HFF-Myc (cell line): Measurements from ENCODE around the gene CSNK2A1.

Experiments
- DNase-seq: peaks from one replicate; pipeline ENCODE4 v3.0.0-alpha.2; 2011; ENCODE audit warnings: low read depth; ENCODE audit errors: extremely low read depth
- H3K4me3 ChIP-seq: replicated peaks from 2 replicates; pipeline ENCODE4 v1.5.1; 2011; ENCODE audit warnings: low read depth, mild to moderate bottlenecking, control low read depth, low read length
- CTCF ChIP-seq: IDR thresholded peaks from 2 replicates; pipeline ENCODE4 v1.5.1; 2012; ENCODE audit warnings: mild to moderate bottlenecking, low read depth, low read length, control low read depth; ENCODE audit errors: missing control alignments

CSNK2A1 gene

GRCh38 chr20:536426-537010 lies 7.1 kb downstream of the CSNK2A1 start:
- DNase-seq: no peak
- no peak for TF ChIP-seq CTCF
- no peak overlapping the region for H3K4me3 ChIP-seq

GRCh38 chr20:535958-536357 lies 7.6 kb downstream of the CSNK2A1 start:
- TF ChIP-seq CTCF: no peak
- no peak for DNase-seq
- H3K4me3 ChIP-seq: no peak overlapping the region

- TF ChIP-seq CTCF: no peak
- no peak for DNase-seq
- H3K4me3 ChIP-seq: no peak overlapping the region
These were observed 10.1 kb downstream of the CSNK2A1 start for GRCh38 chr20:533526-533925.

- no peak for TF ChIP-seq CTCF
- no peak for DNase-seq
- no peak overlapping the region for H3K4me3 ChIP-seq
These were observed 11.1 kb downstream of the CSNK2A1 start for GRCh38 chr20:532530-532929.

GRCh38 chr20:531608-532007 lies 12.0 kb downstream of the CSNK2A1 start:
- TF ChIP-seq CTCF: no peak
- no peak for DNase-seq
- no peak overlapping the region for H3K4me3 ChIP-seq

- H3K4me3 ChIP-seq: no peak overlapping the region
- DNase-seq: no peak
- TF ChIP-seq CTCF: no peak
These were observed 13.3 kb downstream of the CSNK2A1 start for GRCh38 chr20:530321-530720.
